Activated CD8-positive, alpha-beta memory T cell treated with anti-CD3 and anti-CD28 coated beads, Interleukin-2, amount 50 U/mL, for 48 hours (primary cell): Measurements from ENCODE around the gene SCN2B.
A peak's percentile ranks its signal among the peaks of the same experiment; 100 is the strongest.

ENCODE experiments used
- DNase-seq: peaks from one replicate; pipeline ENCODE4 v3.0.0-alpha.2; 2020

The SCN2B gene

DNA sequence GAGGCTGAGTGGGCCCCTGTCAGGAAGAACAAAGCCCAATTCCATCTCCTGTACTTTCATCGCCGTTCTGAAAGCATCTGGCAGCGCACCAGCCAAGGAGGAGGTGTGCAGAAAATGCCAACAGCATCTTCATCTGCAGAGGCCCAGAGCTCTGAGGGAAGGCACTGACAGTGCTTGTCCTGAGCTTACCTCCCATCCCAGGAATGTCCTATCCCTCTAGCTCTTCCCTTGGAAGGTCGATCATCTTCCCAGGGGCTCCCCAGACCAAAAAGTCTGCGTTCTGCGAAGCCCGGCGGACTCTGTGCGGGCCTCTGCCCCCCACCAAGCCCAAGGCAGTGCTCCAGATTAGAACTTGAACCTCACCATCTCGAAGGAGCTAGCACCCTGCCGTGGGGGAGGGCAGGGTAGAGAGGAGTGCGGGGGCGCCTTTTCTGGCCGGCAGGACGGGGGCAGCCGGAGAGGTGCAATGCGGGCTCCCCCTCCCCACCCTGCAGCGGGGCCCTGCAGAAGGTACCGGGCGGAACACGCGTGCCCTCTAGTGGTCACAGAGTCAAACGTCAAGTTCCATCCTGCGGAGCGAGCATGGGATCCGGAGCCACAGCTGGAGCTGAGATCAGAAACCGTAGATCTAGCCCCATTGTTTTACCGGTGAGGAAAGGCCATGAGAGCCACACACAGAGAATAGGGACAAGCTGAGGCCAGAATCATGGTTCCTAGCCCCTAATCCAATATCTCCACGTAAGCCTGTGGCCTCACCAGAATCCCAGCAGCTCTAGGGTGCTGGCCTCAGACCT is 5.0 kb downstream of the SCN2B start:
- peak; percentile 87 for DNase-seq

- no peak for DNase-seq
Measured at GRCh38 chr11:118170882-118171268, 5.6 kb downstream of the SCN2B start.

DNA sequence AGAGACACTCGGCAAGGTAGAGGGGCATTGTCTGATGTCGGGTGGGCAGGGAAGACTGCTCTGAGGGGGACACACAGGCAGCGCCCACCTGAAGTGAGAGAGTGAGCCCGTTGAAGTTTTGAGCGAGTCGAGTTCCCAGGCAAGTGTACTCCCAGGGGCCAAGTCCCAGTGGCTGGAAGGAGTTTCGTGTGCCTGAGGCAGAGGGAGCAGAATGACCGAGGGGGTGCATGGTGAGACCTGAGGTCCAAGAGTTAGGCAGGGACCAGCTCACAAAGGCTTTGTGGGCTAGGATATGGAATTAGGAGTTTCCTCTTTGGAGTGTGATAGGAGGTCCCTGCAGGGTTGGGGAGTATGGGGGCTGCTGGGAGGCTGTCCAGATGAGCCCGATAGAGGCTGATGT is 6.2 kb downstream of the SCN2B start:
- DNase-seq, result no peak

GRCh38 chr11:118169300-118170140 is 6.9 kb downstream of the SCN2B start:
- no peak for DNase-seq

DNA sequence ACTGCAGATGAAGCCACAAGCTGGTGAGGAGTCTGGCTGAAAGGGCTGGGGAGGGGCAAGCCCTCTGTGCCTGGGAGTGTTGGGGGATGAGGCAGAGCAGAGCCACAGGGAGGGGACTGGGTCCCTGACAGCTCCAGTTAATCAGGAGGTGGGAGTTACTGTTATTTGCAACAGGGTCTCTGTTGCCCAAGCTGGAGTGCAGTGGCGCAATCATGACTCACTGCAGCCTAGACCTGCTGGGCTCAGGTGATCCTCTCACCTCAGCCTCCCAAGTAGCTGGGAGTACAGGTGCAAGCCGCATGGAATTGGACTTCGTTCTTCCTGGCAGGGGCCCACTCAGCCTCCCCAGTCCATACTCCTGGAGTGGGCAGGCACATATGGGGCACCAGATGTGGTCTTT is 7.7 kb downstream of the SCN2B start:
- no peak for DNase-seq

- no peak for DNase-seq
Measured at GRCh38 chr11:118168316-118168715, 8.1 kb downstream of the SCN2B start.

DNA sequence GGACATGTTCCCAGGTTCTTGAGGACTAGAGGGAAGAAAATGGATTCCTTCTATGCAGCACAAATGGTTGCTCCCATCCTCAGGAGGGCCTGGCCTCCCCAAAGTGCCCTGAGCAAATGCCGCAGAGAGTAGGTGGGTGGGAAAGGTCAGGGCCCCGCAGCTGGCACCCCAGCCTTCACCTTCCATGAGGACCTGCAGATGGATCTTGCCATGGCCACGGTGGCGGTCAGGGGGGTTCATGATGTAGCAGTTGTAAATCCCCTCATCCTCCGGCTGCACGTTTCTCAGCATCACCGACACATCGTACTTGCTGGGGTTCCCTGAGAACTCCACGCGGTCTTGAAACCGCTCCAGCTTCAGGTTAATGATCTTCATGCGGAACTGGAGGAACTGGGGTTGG is 8.5 kb downstream of the SCN2B start:
- DNase-seq, result no peak

- no peak for DNase-seq
Measured at GRCh38 chr11:118167253-118167652, 9.2 kb downstream of the SCN2B start.

- no peak for DNase-seq
Measured at GRCh38 chr11:118166641-118167040, 9.8 kb downstream of the SCN2B start.

- DNase-seq, result no peak
Measured at GRCh38 chr11:118164885-118165284, 11.6 kb downstream of the SCN2B start.

DNA sequence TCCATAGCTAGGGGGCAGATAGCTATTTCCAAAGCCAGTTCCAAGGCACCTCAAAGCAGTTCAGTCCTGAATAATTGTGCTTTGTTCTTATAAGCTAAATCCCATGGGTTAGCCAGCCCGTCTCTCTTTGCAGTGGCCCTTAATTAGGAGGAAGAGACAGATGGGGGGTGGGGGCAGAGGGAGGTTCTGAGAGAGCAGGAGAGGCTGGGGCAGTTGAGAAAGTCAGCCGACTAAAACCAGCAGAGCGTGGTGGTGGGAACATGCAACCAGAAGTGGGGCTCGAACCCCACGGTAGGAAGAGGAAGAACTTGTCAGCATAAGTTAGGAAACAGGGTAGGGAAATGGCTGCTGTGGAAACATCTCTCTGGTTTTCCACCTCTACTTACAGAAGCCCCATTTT is 12.9 kb downstream of the SCN2B start:
- DNase-seq, result no peak

DNA sequence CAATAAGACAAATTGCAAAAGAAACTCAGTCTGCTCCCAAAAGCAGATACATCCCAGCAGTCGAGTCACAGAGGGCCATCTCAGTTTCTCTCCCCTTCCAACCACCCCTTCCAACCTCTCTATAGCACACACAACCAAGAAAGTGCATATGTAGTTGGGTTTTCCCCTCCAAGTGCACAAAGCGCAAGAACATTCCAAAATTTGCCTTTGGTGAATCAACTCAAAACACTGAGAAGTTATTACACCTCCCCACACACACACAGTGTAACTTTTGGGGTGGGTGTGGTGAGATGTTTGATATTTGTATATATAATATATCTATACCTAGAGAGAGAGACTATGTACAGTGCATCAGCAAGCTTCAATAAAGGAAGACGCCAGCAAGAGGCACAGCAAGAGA is 13.6 kb downstream of the SCN2B start:
- no peak for DNase-seq

- DNase-seq, result no peak
Measured at GRCh38 chr11:118161786-118162185, 14.7 kb downstream of the SCN2B start.

DNA sequence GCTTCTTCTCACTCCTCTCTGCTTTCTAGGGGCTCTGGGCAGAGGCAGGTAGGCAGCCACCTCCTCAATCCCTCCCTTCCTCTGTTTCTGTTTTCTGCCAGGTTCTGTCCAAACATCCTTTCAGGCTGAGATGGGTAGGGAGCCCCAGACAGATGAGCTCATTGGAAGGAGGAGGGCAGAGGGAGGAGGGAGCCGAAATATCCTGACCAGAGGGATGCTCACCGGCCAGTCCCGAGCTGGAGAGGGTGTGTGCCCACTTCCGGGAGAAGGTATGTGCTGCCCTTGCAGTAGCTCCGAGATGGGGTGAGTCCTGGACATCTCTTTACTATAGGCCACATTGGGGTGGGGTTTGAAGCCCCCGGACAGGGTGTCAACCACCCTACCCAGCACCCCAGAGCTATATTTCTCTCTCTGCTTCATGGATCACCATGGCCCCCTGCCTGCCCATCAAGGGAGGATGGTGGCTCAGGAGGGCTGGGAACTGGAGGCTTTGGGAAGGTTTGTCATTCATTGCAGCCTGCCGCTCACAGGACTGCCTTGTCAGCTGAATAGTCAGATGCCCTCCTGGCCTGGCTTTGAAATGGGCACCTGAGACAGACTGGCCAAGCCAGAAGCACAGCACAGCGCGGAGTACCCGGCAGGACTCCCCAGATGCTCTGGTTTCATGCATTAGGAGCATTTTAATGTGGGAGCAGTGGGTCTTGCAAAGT is 19.1 kb downstream of the SCN2B start:
- DNase-seq, result no peak

DNA sequence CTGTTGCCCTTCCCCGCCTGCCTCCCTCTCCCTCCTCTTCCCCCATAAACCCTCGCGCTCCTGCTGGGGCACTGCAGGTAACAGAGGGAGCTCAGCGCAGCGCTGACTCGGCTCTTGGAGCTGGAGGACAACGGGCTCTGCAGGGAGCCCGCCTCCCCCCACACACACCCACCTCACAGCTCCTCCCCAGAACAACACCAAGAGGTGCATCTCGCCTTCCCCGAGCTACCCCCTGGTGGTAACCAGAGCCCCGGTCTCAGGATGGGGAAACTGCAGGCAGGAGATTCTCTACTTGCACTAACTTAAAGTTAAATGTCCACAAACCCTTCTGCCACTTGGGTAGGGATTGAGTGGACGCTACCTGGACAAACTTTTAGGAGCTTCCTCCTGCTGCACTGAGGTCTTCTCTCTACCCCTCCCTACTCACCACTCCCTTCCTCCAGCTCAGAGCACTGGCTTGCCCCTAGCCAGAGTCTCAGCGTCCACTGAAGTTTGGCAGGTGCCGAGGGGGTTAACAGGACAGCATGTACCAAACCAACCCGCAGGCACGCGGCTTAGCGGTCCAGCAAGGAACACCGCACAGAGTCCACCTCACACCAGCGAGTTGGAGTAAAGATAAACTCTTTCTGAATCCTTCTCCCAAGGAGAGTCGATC is 19.8 kb downstream of the SCN2B start:
- DNase-seq, result no peak

DNA sequence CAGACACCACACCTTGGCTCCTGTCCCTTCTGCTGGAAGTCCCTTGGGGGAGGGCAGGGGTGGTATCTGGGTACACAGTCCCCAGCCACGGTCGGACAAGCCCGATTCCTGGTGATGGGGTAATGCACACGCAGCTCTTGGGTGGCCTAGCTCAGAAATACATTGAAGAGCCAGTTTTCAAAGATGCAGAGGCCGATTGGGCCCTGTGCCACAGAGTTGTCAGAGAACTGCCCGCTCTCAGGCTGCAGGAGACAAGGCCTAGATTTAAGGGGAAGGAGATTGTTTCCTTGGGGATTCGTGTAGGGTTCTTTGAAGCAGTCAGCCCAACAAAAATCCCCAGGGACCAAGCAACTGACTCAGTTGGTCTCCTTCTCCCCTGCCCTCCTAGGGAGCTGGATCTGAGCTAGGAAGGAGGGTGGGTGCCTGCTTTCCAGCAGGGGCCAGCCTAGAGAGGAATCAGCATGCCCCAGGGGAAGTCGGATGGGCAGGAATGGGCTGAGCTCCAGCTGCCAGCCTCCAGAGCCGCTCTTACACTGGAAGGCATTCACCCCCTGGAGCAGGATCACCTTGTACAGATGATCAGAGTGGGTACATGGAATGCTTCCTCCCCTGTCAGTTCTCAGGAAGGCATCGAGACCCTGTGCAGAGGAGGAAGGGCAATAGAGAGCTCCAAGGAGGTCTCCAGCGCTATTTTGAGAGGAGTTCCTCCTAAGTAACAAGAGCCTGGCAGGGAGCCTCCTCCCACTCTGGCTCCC is 20.5 kb downstream of the SCN2B start:
- DNase-seq, result no peak

DNA sequence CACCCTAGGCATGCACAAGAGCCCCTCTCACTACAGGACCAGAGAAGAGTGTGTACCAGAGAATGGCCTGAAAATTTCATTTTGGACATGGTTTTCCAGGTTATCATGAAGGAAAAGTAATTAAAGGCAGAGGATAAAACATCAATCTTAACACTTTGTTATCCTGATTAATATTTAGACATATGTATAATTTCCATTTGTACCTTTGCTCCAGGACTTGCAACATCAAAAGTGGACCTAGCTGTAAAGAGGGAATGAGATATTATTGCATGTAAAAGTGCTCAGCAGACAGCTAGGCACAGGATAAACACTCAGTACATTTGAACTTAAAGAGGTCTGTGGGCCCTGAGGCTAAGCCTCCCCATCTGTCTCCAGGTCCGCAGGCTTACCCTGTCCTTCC is 21.8 kb downstream of the SCN2B start:
- no peak for DNase-seq

DNA sequence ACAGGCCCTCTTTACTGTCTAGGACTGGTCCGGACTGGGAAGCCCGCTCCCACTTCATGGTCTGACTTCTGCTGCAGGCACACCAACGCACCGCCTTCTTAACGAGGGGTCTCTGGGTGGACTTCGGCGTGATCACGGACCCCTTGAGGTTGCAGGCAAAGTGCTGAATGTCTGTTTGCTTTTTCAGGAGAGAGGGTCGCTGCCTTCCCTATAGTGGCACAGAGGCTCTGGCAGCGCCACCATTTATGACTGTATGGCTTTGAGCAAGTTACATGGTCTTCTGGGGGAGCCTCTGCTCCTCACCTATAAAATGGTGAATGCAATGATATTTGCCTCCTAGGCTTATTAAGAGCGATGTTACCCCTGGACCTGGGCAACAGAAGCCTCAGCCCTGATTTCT is 22.5 kb downstream of the SCN2B start:
- DNase-seq, result no peak

DNA sequence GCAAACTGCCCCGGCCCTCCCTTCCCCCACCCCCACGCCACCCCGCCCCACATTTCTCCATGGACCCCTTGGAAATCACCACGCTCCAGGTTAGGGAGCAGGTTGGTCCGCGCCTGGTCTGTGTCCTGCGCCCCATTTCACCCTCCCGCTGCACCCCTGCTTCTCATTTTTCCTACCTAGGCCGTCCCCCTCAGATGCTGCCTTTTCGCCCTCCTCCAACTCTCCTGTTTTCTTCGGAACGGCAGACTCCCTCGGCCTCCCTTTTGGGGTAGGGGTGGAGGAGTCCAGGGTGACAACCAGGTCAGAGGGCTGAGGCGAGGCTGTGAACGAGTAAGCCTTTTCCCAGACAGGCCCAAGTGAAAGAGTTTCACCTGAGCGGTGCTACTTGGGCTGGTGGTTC is 22.9 kb downstream of the SCN2B start:
- no peak for DNase-seq

GRCh38 chr11:118152552-118153471 is 23.6 kb downstream of the SCN2B start, which contains the start of gene SCN4B:
Gene SCN4B, minus strand, starts transcription at chr11:118152823. Its CDS starts 150 bp downstream, at chr11:118152673.
- DNase-seq, result no peak

DNA sequence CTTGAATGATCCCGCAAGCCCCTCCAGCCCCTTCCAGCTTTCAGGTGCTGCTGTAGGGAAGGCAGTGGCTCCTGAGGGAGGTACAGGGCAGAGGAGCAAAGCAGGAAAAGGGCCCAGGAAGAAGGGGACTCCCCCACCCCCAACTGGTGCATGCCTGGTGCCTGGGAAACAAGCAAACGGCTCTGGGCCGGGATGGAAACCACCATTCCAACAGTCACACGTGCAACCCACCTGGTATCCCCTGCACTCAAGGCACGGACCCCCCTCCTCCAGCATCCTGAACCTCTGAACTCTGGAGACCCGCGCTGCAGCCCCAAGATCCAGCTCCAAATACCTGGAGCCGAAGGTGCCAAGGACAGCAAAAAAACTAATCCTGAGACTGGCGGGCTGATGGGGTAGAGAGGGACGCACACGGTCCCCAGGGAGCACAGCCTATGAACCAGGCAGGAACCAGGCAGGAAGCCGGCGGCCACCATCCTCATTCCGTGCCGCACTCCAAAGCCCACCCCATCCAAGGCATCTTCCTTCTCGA is 24.4 kb downstream of the SCN2B start:
- no peak for DNase-seq
